Endothelial cell of umbilical vein (primary cell): ENCODE results near the gene NFXL1. TPM values are rescaled to one million over a fixed set of nuclear protein-coding genes. Genes with fewer than 3 reads are reported as not detected.

Source experiments
- Bru-seq: library from RNA; stranded (reverse); fragments of 400-500 nt; gene quantifications from one replicate; lab custom pipeline; 2021; lab: Mats Ljungman, UMichigan
- BruChase-seq, 2 experiments: library from RNA; stranded (reverse); fragments of 400-500 nt; gene quantifications; one replicate each; lab custom pipeline; 2021; lab: Mats Ljungman, UMichigan
- BruUV-seq: library from RNA; stranded (reverse); fragments of 400-500 nt; replicated peaks from 2 replicates; lab custom pipeline; 2021; lab: Mats Ljungman, UMichigan
- CTCF ChIA-PET: fragments of 300-600, 350-600 bp; sonication (Branson Sonifier 250); formaldehyde crosslinking; loops from one replicate; lab custom pipeline; 2021; ENCODE audit warnings: antibody characterized with exemption, inconsistent platforms; lab: Charles Lee
- POLR2A ChIA-PET: fragments of 300-600, 350-600 bp; sonication (Branson Sonifier 250); formaldehyde crosslinking; loops from one replicate; lab custom pipeline; 2021; ENCODE audit warnings: antibody characterized with exemption, inconsistent platforms; lab: Charles Lee
- DNase-seq: peaks from one replicate; pipeline ENCODE4 v3.0.0-alpha.2; 2011; ENCODE audit warnings: low read depth, low spot score
- FAIRE-seq: peaks from 2 replicates; lab custom pipeline; 2011; peaks lifted over from hg19 to GRCh38; lab: Jason Lieb, UNC
- H2AFZ ChIP-seq: 2 replicates; pipeline ENCODE4 v1.6.0; 2012; ENCODE audit warnings: low read depth, low read length, control low read depth, inconsistent platforms
- H3K27ac ChIP-seq: 2 replicates; pipeline ENCODE4 v1.5.1; 2011; ENCODE audit warnings: low read depth, mild to moderate bottlenecking, control low read depth, low read length, moderate library complexity; ENCODE audit not compliant: insufficient read depth
- H3K27me3 ChIP-seq, 2 experiments: 2 replicates each; pipeline versions ENCODE4 v1.6.0 to v1.6.1; 2011; ENCODE audit warnings: low read length in 2 of 2, mixed read lengths in 1 of 2; ENCODE audit not compliant: control insufficient read depth in 2 of 2, insufficient read depth in 2 of 2
- H3K36me3 ChIP-seq, 2 experiments: 2 replicates in 1 of 2; 3 replicates in 1 of 2; pipeline ENCODE4 v1.5.1; 2011; ENCODE audit warnings: low read length in 2 of 2, mild to moderate bottlenecking in 1 of 2, moderate library complexity in 1 of 2; ENCODE audit not compliant: control insufficient read depth in 2 of 2, insufficient read depth in 2 of 2; ENCODE audit errors: extremely low read depth in 1 of 2
- H3K4me1 ChIP-seq: 3 replicates; pipeline ENCODE4 v1.5.1; 2011; ENCODE audit warnings: mild to moderate bottlenecking, low read length; ENCODE audit not compliant: control insufficient read depth, insufficient read depth; ENCODE audit errors: extremely low read depth
- H3K4me2 ChIP-seq: 2 replicates; pipeline ENCODE4 v1.6.1; 2011; ENCODE audit warnings: low read length, control low read depth, mixed read lengths; ENCODE audit not compliant: insufficient read depth
- H3K4me3 ChIP-seq, 3 experiments: fragments of 200-600 bp in 1 of 3; sonication (generic), shearing (Covaris generic) in 1 of 3; replicated peaks in 1 of 3; 2 replicates each; pipeline ENCODE4 v1.5.1; 2011 to 2016; ENCODE audit warnings: control low read depth in 3 of 3, low read length in 3 of 3, mild to moderate bottlenecking in 2 of 3, inconsistent platforms in 1 of 3, low read depth in 1 of 3, moderate library complexity in 1 of 3; ENCODE audit not compliant: insufficient read depth in 1 of 3
- H3K79me2 ChIP-seq: 2 replicates; pipeline ENCODE4 v1.6.0; 2012; ENCODE audit warnings: low read length, inconsistent platforms; ENCODE audit not compliant: control insufficient read depth, insufficient read depth
- H3K9ac ChIP-seq: replicated peaks from 2 replicates; pipeline ENCODE3; 2011; ENCODE audit warnings: low read length, control low read depth; ENCODE audit not compliant: insufficient read depth; ENCODE audit errors: extremely low read depth
- H3K9me1 ChIP-seq: replicated peaks from 3 replicates; pipeline ENCODE4 v1.6.0; 2011; ENCODE audit warnings: mild to moderate bottlenecking, low read length; ENCODE audit not compliant: control insufficient read depth, insufficient read depth; ENCODE audit errors: extremely low read depth
- H3K9me3 ChIP-seq: replicated peaks from 2 replicates; pipeline ENCODE4 v1.5.1; 2012; ENCODE audit warnings: low read length, inconsistent platforms; ENCODE audit not compliant: control insufficient read depth, insufficient read depth
- H4K20me1 ChIP-seq: replicated peaks from 2 replicates; pipeline ENCODE3; 2011; ENCODE audit warnings: mild to moderate bottlenecking, low read length; ENCODE audit not compliant: control insufficient read depth, insufficient read depth; ENCODE audit errors: extremely low read depth
- EZH2 ChIP-seq: IDR thresholded peaks from 2 replicates; pipeline ENCODE4 v1.6.1; 2012; ENCODE audit warnings: borderline replicate concordance, low read depth, mild to moderate bottlenecking, moderate library complexity, low read length, inconsistent platforms; ENCODE audit not compliant: severe bottlenecking
- FOS ChIP-seq: IDR thresholded peaks from 2 replicates; pipeline ENCODE4 v1.6.1; 2011; ENCODE audit warnings: mild to moderate bottlenecking, low read length, moderate library complexity, borderline replicate concordance; ENCODE audit not compliant: insufficient read depth
- MYC ChIP-seq: IDR thresholded peaks from one replicate; pipeline ENCODE4 v1.6.1; 2011; ENCODE audit warnings: mild to moderate bottlenecking, low read depth, low read length
- POLR2A ChIP-seq: IDR thresholded peaks from 2 replicates; pipeline ENCODE4 v1.6.1; 2012; ENCODE audit warnings: low read depth, mild to moderate bottlenecking, control low read depth, low read length
- POLR2AphosphoS5 ChIP-seq: IDR thresholded peaks from 2 replicates; pipeline ENCODE4 v1.6.1; 2012; ENCODE audit warnings: low read depth, mild to moderate bottlenecking, control low read depth, low read length, moderate library complexity; ENCODE audit not compliant: insufficient read depth
- dilution Hi-C: fragments of 300-500 bp; cut with MboI; formaldehyde crosslinking; loops from one replicate; pipeline ENCODE4 v1.15.0; 2019; ENCODE audit warnings: low sequenced_read_pairs; ENCODE audit not compliant: extremely low pct_ligation_motif_present
- intact Hi-C: fragments of 100-400 bp; cut with micrococcal nuclease; formaldehyde crosslinking; loops from one replicate; pipeline ENCODE4 v1.10.0; 2022
- long read RNA-seq: library from polyadenylated mRNA; stranded (forward); transcript quantifications from one replicate; pipeline ENCODE4 v2.0.0, GENCODE V29; 2021
- polyA minus RNA-seq, 3 experiments: library from RNA; depleted of rRNA, polyadenylated mRNA; stranded (reverse); fragments of >200 nt; gene quantifications; 1 replicate in 1 of 3; 2 replicates in 2 of 3; pipeline ENCODE4 v1.2.3, GENCODE V29; 2011
- polyA plus RNA-seq, 4 experiments: library from polyadenylated mRNA; depleted of rRNA in 3 of 4; stranded (reverse) in 3 of 4; unstranded in 1 of 4; fragments of >200 nt; gene quantifications; 2 replicates each; pipeline versions ENCODE4 v1.2.1 to v1.2.3, GENCODE V29; 2011 to 2012; ENCODE audit warnings: missing spikeins in 1 of 4
- total RNA-seq: library from RNA; stranded (reverse); gene quantifications from 2 replicates; pipeline ENCODE4 v1.2.3, GENCODE V29; 2021
- TF ChIP-seq, protein P1 (sequence below), 2 donors: IDR thresholded peaks; 1 replicate in 1 of 2; 2 replicates in 1 of 2; pipeline ENCODE4 v1.5.1; 2011; ENCODE audit warnings: low read length in 2 of 2, mild to moderate bottlenecking in 2 of 2, moderate library complexity in 2 of 2, control low read depth in 1 of 2, inconsistent platforms in 1 of 2, low read depth in 1 of 2; ENCODE audit not compliant: insufficient read depth in 1 of 2; ENCODE audit errors: extremely low read depth in 1 of 2
- TF ChIP-seq, protein P2 (sequence below): IDR thresholded peaks from 2 replicates; pipeline ENCODE4 v1.6.1; 2011; ENCODE audit not compliant: insufficient read depth, insufficient read length

NFXL1 gene
- total RNA-seq (11.8 and 14.6 TPM in 2 replicates), polyA plus RNA-seq (4.0 and 5.1 TPM in 2 replicates), polyA minus RNA-seq (23.6 and 26.9 TPM in 2 replicates), Bru-seq, nascent RNA (percentile 84 among the genes with signal in this experiment), BruChase-seq, experiment 1, labeled RNA remaining after a 6-hour chase (percentile 66 among the genes with signal in this experiment), BruChase-seq, experiment 2, labeled RNA remaining after a 2-hour chase (percentile 81 among the genes with signal in this experiment)
- polyA plus RNA-seq (2011; cell fraction: cytosol; rRNA removed): 5.6 and 7.6 TPM in 2 replicates
- 32.4 and 36.9 TPM in 2 replicates for polyA plus RNA-seq (2011; cell fraction: nucleus; rRNA removed)
- polyA plus RNA-seq (2012): 7.8 and 8.1 TPM in 2 replicates
- polyA minus RNA-seq (2011; cell fraction: cytosol; rRNA and poly(A)+ RNA removed): 13.7 TPM
- polyA minus RNA-seq (2011; cell fraction: nucleus; rRNA and poly(A)+ RNA removed): 30.1 and 37.6 TPM in 2 replicates
- long read RNA-seq, partial matches to known transcripts: 4 of 9 reads
- long read RNA-seq, other reads (novel, unspliced or antisense): 2 of 9 reads

DNA sequence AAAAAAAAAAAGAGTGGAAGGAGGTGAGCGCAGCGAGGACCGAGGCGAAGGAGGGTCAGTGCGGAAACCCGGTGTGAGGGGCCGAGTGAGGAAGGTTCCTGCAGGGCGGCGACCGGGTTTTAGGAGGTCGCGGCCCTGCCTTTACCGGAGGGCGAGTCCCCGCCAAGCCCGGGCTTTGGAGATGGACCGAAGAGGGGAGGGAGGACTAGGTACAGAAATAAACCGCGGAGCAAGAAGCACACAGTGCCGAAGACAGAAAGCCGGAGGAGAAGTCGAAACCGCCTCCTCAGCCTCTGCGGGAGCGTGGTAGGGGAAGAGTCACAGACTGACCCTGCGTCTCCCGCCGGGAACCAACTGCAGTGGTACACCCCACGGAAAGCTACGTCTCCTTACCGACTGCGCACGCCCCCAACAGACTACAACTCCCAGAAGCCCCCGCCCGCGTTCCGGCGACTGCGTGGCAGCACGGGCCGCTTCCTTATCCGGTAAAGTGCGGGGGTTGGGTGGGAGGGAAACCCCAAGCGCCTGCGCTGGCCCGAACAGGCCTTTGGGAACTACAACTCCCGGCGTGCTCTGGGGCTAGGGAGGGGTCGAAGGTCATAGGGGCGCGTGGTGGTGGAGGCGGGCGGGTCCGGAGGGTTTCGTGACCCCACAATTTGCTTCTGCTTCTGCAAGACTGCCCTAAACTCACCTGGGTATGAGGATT is at the start of gene NFXL1:
NFXL1 (minus strand) TSS at position 364 of the 706 bp plus-strand sequence. CDS start 380 bp downstream, outside the sequence.
- Histone ChIP-seq H3K27me3 (no peaks in the 10 kb centered on the region), H4K20me1 (no peaks in the 10 kb centered on the region), H3K27ac (peak within 1 kb of the TSS; percentile 54), H3K79me2 (peaks cover 27% of the 10 kb centered on the region), H2AFZ (peak within 1 kb of the TSS; percentile 99), H3K9ac (peak within 1 kb of the TSS; percentile 89), H3K4me1 (peaks cover 17% of the 10 kb centered on the region), H3K9me1 (no peaks in the 10 kb centered on the region), H3K9me3 (no peaks in the 10 kb centered on the region), H3K36me3 (no peaks in the 10 kb centered on the region), H3K4me2 (peak within 1 kb of the TSS; percentile 94), H3K4me3 (peak within 1 kb of the TSS; percentile 73 to 93 (median 83))
- FAIRE-seq: peak; percentile 85
- ChIA-PET CTCF (interaction anchor here (1.0 to 2.1 kb wide), 9 partner anchors 11 to 213 kb away, joined by 3 to 10 read pairs (median 5); no protein-coding TSS in a partner anchor), POLR2A (interaction anchor here (0.5 to 0.9 kb wide), 3 partner anchors 429 to 601 kb away, joined by 3 read pairs; partner anchors contain the start of genes ATP10D and COMMD8)
- intact Hi-C loops (loop anchor here (1.0 to 10.0 kb wide), 6 partner anchors 14 to 450 kb away; partner anchors contain the start of genes CNGA1, COMMD8, CORIN and NIPAL1), dilution Hi-C loops (no loop called here)
- no peak for TF ChIP-seq EZH2
- TF ChIP-seq, protein P1, sequence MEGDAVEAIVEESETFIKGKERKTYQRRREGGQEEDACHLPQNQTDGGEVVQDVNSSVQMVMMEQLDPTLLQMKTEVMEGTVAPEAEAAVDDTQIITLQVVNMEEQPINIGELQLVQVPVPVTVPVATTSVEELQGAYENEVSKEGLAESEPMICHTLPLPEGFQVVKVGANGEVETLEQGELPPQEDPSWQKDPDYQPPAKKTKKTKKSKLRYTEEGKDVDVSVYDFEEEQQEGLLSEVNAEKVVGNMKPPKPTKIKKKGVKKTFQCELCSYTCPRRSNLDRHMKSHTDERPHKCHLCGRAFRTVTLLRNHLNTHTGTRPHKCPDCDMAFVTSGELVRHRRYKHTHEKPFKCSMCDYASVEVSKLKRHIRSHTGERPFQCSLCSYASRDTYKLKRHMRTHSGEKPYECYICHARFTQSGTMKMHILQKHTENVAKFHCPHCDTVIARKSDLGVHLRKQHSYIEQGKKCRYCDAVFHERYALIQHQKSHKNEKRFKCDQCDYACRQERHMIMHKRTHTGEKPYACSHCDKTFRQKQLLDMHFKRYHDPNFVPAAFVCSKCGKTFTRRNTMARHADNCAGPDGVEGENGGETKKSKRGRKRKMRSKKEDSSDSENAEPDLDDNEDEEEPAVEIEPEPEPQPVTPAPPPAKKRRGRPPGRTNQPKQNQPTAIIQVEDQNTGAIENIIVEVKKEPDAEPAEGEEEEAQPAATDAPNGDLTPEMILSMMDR (IDR thresholded peaks at IDR 0.05; ENCODE audit: extremely low read depth in 1 of 2, insufficient read depth in 1 of 2, low read depth in 1 of 2, low read length in 2 of 2): no peak
- peak; percentile 93 for TF ChIP-seq POLR2A
- TF ChIP-seq, protein P2, sequence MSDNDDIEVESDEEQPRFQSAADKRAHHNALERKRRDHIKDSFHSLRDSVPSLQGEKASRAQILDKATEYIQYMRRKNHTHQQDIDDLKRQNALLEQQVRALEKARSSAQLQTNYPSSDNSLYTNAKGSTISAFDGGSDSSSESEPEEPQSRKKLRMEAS: no peak
- peak; percentile 87 for TF ChIP-seq POLR2AphosphoS5
- peak; percentile 41 for TF ChIP-seq MYC
- TF ChIP-seq FOS: no peak
- DNase-seq: peak; percentile 97
- no TSS peak for BruUV-seq
